HG02642 (cell line): ENCODE measurements around the gene CTRL.
"Not testable (repeated sequence)": the region's sequence is repeated elsewhere in the genome, so short reads cannot be mapped to it uniquely, and the experiment has no call there.

Experiments used
- ATAC-seq: cut with Tn5 transposase; IDR thresholded peaks from one replicate; pipeline ENCODE4 v1.9.1; 2021; ENCODE audit warnings: mild to moderate bottlenecking; ENCODE audit not compliant: unreplicated experiment, poor library complexity

Gene CTRL

GRCh38 chr16:67931712-67932461 lies at the start of gene CTRL:
TSS of gene CTRL (minus strand) at chr16:67931862. CDS start at chr16:67931852, 10 bp downstream.
- ATAC-seq, result no peak

DNA sequence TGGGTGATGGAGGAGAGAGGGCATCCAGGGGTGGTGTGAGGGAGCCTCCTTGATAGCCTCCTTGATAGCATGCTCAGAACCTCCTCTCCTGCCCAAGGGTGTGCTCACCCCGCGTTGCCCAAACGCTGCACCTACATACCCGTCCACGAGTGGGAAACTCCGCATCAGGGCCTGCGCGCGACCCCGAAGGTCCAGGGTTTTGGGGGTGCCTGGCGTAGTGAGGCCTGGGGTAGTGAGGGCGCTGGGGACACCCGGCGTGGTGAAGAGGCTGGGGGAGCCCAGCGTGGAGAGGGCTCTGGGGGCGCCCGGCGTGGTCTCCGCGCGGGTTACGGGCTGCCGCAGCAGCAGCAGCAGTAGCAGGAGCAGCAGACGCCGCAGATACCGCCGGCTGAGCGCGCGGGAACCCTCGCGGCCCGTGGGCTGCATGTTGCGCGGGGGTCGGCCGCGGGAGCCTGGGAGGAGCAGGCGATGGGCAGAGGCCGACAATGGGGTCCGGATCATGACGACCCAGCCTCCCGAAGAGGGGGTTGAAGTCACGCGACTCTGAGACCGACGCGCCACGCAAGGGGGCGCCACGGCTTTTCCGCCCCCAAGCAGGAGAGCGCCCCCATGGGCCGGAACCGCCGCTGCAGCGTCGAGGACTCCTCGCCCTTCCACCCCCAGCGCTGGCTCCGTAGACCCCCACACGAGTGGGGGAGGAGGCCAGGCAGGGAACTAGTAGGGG lies 48.5 kb upstream of the CTRL start, which contains the start of gene DPEP3:
TSS of gene DPEP3 (minus strand) at position 545 of the 724 bp plus-strand sequence. CDS start at position 426, 119 bp downstream.
- ATAC-seq, result no peak

GRCh38 chr16:67977469-67978227 lies 46.0 kb upstream of the CTRL start:
- ATAC-seq, result no peak

DNA sequence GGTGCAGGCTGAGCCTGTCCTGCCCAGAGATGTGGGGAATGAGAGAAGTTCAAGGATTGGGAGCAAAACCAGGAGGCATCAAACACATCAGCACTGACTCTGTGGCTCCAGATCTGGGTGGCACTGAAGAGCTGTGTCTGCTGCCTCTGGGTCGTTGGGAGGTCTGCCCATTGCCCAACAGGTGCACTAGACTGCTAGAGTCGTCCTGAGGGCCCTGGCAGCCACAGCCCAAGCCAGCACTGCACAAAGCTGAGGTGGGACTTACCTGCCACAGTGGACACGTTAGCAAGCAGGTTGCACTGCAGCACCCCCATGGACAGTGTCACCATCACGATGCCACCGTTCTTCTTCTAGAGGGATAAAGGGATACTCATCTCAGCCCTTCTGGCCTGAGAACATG lies 45.3 kb upstream of the CTRL start:
- ATAC-seq, result no peak

GRCh38 chr16:67976205-67976604 lies 44.5 kb upstream of the CTRL start:
- ATAC-seq, result no peak

DNA sequence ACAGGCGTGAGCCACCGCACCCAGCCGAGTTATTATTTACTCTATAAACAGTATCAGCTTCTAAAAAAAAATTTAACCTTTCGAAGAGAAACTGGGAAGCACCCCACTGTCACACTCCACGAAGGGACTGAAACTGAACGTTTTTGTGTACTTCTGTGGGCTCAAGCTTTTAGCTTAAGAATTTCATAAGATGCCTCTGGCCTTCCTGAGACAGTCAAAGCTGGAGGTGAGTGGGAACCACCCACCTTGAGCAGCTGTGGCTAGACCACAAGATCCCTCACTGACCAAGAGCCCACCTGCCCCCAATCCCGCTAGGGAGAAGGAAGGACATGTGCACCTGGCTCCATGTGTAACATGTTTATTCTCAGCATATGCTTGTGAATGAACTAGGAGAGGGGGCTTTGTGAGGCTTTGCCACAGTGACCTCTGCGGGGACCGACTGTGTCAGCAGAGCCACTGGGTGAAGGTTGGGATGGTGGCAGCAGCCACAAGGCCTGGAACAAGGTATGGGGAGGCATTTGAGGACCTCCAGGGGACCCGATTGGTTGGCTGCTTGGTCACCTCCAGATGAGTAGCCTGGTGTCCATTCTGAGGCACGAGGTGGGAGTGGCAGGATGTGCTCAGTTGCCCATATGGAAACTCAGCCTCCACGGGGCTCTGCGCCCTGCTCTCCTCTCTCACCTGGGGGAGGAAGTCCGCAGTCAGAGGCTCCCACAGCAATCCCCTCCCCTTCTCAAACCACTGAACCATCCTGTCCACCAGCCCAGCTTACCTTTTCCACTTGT lies 43.9 kb upstream of the CTRL start:
- ATAC-seq, result no peak

DNA sequence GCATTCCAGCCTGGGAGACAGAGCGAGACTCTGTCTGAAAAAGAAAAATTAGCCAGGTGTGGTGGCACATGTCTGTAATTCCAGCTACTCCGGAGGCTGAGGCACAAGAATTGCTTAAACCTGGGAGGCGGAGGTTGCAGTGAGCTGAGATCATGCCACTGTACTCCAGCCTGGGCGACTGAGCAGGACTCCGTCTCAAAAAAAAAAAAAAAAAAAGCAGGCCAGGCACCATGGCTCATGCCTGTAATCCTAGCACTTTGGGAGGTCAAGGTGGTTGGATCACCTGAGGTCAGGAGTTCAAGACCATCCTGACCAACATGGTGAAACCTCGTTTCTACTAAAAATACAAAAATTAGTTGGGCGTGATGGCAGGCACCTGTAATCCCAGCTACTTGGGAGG lies 40.6 kb upstream of the CTRL start:
- ATAC-seq, result not testable (repeated sequence)

- no peak for ATAC-seq
These were observed 39.4 kb upstream of the CTRL start for GRCh38 chr16:67971111-67971510.

- no peak for ATAC-seq
These were observed 37.8 kb upstream of the CTRL start for GRCh38 chr16:67969254-67970039.

DNA sequence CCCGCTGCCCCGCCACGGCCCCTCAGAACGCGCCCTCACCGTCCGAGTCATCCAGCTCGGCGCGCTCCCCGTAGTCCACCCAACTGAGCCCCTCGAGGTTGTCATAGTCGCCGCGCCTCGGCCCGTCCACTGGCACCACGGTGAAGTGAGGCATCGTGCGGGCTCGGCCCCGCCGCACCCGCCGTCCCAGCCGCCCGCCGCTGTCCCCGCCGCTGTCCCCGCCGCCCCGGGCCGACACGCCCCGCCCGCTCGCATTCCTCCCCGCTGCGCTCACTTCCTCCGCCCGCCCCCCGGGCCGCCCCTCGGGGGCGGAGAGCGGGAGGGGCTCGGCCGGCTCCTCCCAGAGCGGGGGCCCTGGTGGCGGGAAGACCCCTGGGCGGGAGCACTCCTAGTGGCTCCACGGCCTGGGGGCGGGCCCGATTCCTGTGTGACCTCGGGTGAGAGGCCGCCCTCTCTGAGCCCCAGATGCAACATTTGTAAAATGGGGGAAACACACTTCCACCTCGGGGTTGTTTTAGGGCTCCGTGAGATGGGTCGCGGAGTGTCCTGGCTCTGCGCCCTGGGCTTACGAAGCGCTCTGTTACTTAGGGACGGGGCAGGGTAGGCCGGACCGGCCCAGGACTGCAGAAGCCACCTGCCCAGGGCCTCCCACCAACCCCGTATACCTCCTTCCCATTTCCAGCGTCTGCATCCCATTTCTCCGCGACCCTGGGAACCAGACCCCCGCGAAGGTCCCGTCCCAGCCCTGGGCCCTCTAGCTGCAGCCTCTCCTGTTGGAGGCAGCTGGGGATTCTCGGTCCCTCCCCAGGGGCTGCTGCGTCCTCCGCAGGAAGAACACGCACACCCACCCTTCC lies 37.0 kb upstream of the CTRL start, which contains the start of gene SLC12A4:
TSS of gene SLC12A4 (minus strand) at position 238 of the 854 bp plus-strand sequence. CDS start at position 154, 84 bp downstream.
- ATAC-seq, result peak; percentile 80

DNA sequence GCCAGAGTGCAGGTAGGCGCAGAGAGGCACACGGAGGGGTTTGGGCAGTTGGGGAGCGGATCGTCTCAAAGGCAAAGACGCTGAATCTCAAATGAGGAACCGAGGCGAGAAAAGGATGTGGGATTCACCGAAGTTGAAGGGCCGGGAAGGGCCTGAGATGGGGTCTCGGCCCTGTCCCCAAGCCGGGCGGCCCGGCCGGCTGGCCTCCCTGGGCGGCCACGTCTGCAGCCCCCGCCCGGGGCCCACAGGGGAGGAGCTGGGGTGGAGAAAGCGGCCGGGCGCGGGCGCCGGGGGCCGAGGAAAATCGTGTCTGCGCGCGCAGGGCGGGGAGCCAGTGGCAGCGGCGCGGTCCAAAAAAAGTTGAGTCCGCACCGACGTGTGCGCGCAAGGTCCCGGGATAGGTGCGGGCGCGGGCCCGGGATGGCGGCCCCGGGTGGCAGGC lies 36.3 kb upstream of the CTRL start:
- ATAC-seq, result peak; percentile 37

- no peak for ATAC-seq
These were observed 35.7 kb upstream of the CTRL start for GRCh38 chr16:67967183-67967957.

GRCh38 chr16:67966549-67967182 lies 35.0 kb upstream of the CTRL start:
- no peak for ATAC-seq

DNA sequence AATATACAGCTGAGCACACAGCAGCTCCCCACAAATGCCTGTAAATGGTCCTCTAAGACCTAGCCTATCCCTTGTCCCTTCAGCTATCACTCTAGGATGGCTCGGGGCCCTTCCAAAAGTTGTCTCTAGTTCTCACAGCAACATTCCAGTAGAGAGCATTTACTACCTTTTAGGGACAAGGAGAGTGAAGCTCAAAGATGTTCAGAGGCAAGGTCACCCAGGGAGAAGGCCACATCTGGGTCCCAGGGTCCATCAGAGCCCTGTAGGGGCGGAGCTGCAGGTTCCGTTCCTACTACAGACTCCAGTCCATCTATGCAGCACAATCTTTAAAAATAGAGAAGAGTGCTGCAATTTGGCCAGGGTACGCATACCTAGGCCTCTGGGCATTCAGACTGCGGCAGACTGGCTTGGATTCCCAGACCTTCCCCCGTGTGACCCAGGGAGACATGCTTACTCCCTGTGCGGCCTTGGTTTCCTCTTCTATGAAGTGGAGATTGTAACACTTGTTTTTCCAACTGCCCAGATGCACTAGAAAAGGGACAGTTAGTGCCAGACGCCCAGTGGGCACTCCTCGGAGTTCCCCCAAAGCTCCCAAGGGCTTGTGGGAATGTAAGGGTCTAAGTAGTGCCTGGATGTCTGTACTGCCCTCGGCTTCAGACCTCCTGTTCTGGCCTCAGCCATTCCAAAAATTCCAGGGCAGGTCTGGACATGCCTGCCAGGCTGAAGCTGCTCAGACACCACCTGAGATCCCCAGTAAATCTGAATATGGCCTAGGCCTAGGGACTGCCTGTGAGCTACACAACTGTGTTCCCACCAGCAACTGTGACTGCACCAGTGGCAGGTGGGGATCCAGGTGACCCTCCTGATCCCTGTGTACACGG lies 34.2 kb upstream of the CTRL start:
- ATAC-seq, result no peak

DNA sequence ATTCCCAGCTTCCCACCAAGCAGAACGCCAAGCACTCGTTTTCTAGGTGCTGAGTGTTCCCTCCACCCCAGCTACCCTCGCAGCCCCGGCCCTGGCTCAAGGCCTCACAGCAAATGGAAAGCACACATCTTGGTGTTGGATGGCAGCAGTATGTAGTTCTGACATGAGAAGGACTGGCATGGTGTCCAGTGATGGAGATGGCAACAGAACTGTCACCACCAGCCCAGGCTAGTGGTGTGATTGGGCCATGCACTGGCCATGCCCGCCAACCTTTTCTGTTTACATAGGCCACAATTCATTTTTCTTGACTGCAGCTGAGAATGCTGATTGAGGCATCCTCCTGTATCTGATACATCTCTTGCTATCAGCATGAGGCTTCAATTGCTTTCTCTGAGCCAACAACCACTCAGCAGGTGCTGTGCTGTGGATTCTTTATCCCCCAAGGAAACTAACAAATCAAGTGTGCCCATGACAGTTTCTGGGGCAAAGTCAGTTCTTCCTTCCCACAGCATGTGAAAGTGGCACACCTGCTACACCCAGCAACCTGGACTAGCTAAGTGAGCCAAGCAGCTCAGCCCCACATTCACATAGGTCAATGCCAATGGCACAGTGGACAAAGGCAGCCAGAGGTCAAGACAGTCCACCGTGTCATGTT lies 32.9 kb upstream of the CTRL start:
- no peak for ATAC-seq
